Measurements from ENCODE around the gene LDHAL6B. TPM values are rescaled to one million over a fixed set of nuclear protein-coding genes. Genes with fewer than 3 reads are reported as not detected.

The LDHAL6B gene
- total and polyA plus RNA-seq, 2 donors from 2014 or later = not detected

GRCh38 chr15:59242649-59243048 lies 36.0 kb downstream of the LDHAL6B start:
- Histone ChIP-seq H3K9me3 (ENCODE audit: control insufficient read depth in 2 of 3, insufficient read depth in 1 of 3, low read length in 3 of 3) (no peaks in the 10 kb centered on the region), H3K27ac (ENCODE audit: low read depth in 2 of 2, low read length in 2 of 2) (no peak overlapping the region), H3K4me1 (ENCODE audit: control insufficient read depth in 2 of 3, insufficient read depth in 2 of 3, low read depth in 1 of 3, low read length in 3 of 3) (peaks cover 0 to 3% (median 2%) of the 10 kb centered on the region in 3 donors), H3K9ac (ENCODE audit: low read length in 3 of 3) (no peak overlapping the region), H3K4me3 (ENCODE audit: low read length in 3 of 3) (no peak overlapping the region), H3K27me3 (ENCODE audit: control insufficient read depth, insufficient read depth, low read length) (no peaks in the 10 kb centered on the region), H3K36me3 (ENCODE audit: control insufficient read depth in 2 of 3, insufficient read depth in 3 of 3, low read length in 3 of 3) (peaks cover 0 to 2% (median 0%) of the 10 kb centered on the region in 3 donors)
- DNase-seq (no peak), FAIRE-seq (no peak)
- no peak for TF ChIP-seq CTCF (IDR thresholded peaks at IDR 0.05; ENCODE audit: borderline replicate concordance, extremely low read depth, insufficient read depth)
- intact Hi-C loops (cut with DNase I) = no loop called here

GRCh38 chr15:59243622-59244021 lies 37.0 kb downstream of the LDHAL6B start:
- Histone ChIP-seq H3K4me3 (ENCODE audit: low read length in 3 of 3) (no peak overlapping the region), H3K27ac (ENCODE audit: low read depth in 2 of 2, low read length in 2 of 2) (no peak overlapping the region), H3K9me3 (ENCODE audit: control insufficient read depth in 2 of 3, insufficient read depth in 1 of 3, low read length in 3 of 3) (no peaks in the 10 kb centered on the region), H3K36me3 (ENCODE audit: control insufficient read depth in 2 of 3, insufficient read depth in 3 of 3, low read length in 3 of 3) (peaks cover 0 to 2% (median 0%) of the 10 kb centered on the region in 3 donors), H3K9ac (ENCODE audit: low read length in 3 of 3) (no peak overlapping the region), H3K4me1 (ENCODE audit: control insufficient read depth in 2 of 3, insufficient read depth in 2 of 3, low read depth in 1 of 3, low read length in 3 of 3) (peaks cover 0 to 3% (median 2%) of the 10 kb centered on the region in 3 donors), H3K27me3 (ENCODE audit: control insufficient read depth, insufficient read depth, low read length) (no peaks in the 10 kb centered on the region)
- no peak for FAIRE-seq
- intact Hi-C loops (cut with DNase I) = no loop called here
- DNase-seq = no peak
- TF ChIP-seq CTCF (IDR thresholded peaks at IDR 0.05; ENCODE audit: borderline replicate concordance, extremely low read depth, insufficient read depth) = no peak

- H3K9ac ChIP-seq (ENCODE audit: low read length in 3 of 3) = no peak overlapping the region
- H3K9me3 ChIP-seq (ENCODE audit: control insufficient read depth in 2 of 3, insufficient read depth in 1 of 3, low read length in 3 of 3) = no peaks in the 10 kb centered on the region
- peak in 2 of 5 donors; percentile 39 to 52 for DNase-seq
- no peak for TF ChIP-seq CTCF (IDR thresholded peaks at IDR 0.05; ENCODE audit: borderline replicate concordance, extremely low read depth, insufficient read depth)
- H3K4me3 ChIP-seq (ENCODE audit: low read length in 3 of 3) = no peak overlapping the region
- H3K27me3 ChIP-seq (ENCODE audit: control insufficient read depth, insufficient read depth, low read length) = no peaks in the 10 kb centered on the region
- H3K27ac ChIP-seq (ENCODE audit: low read depth in 2 of 2, low read length in 2 of 2) = peak overlapping the region in 1 of 2 donors; percentile 29
- no peak for FAIRE-seq
- intact Hi-C loops (cut with DNase I) = no loop called here
- peaks cover 0 to 2% (median 0%) of the 10 kb centered on the region in 3 donors for H3K36me3 ChIP-seq (ENCODE audit: control insufficient read depth in 2 of 3, insufficient read depth in 3 of 3, low read length in 3 of 3)
- H3K4me1 ChIP-seq (ENCODE audit: control insufficient read depth in 2 of 3, insufficient read depth in 2 of 3, low read depth in 1 of 3, low read length in 3 of 3) = peaks cover 0 to 3% (median 2%) of the 10 kb centered on the region in 3 donors
Observed at GRCh38 chr15:59244337-59244736, 37.7 kb downstream of the LDHAL6B start.

- DNase-seq = no peak
- Histone ChIP-seq H3K9ac (ENCODE audit: low read length in 3 of 3) (no peak overlapping the region), H3K36me3 (ENCODE audit: control insufficient read depth in 2 of 3, insufficient read depth in 3 of 3, low read length in 3 of 3) (peaks cover 0 to 2% (median 0%) of the 10 kb centered on the region in 3 donors), H3K9me3 (ENCODE audit: control insufficient read depth in 2 of 3, insufficient read depth in 1 of 3, low read length in 3 of 3) (no peaks in the 10 kb centered on the region), H3K4me1 (ENCODE audit: control insufficient read depth in 2 of 3, insufficient read depth in 2 of 3, low read depth in 1 of 3, low read length in 3 of 3) (peaks cover 0 to 5% (median 3%) of the 10 kb centered on the region in 3 donors), H3K4me3 (ENCODE audit: low read length in 3 of 3) (no peak overlapping the region), H3K27me3 (ENCODE audit: control insufficient read depth, insufficient read depth, low read length) (no peaks in the 10 kb centered on the region), H3K27ac (ENCODE audit: low read depth in 2 of 2, low read length in 2 of 2) (no peak overlapping the region)
- no peak for FAIRE-seq
- intact Hi-C loops (cut with DNase I) = no loop called here
- TF ChIP-seq CTCF (IDR thresholded peaks at IDR 0.05; ENCODE audit: borderline replicate concordance, extremely low read depth, insufficient read depth) = no peak
Observed at GRCh38 chr15:59245559-59245958, 38.9 kb downstream of the LDHAL6B start.
